ENCODE results near the gene MTA2. TPM values are rescaled to one million over a fixed set of nuclear protein-coding genes. Genes with fewer than 3 reads are reported as not detected.
"Not testable (repeated sequence)": the region's sequence is repeated elsewhere in the genome, so short reads cannot be mapped to it uniquely, and the experiment has no call there.

The MTA2 gene
- total and polyA plus RNA-seq, 10 of the 15 experiments (the other 5 are each of a cell fraction or from before 2014, with no cell fraction given), result 6.7 to 201 (median 113) TPM

GRCh38 chr11:62552485-62553079 is 49.1 kb downstream of the MTA2 start:
- no peak for DNase-seq (ENCODE audit: low read depth, low spot score)
- Histone ChIP-seq H4K20me1 (ENCODE audit: control insufficient read depth, insufficient read depth) (no peaks in the 10 kb centered on the region), H3K4me3 (no peak overlapping the region), H3K27ac (ENCODE audit: control insufficient read depth, insufficient read depth) (peak overlapping the region; percentile 56), H3K9ac (ENCODE audit: control insufficient read depth, insufficient read depth, low read length) (no peak overlapping the region), H3K27me3 (replicated peaks in 1 of 2; ENCODE audit: control insufficient read depth in 2 of 2, insufficient read depth in 2 of 2, low read length in 1 of 2) (no peaks in the 10 kb centered on the region; a peak in 1 of 4 replicates), H3K36me3 (ENCODE audit: control insufficient read depth in 2 of 2, insufficient read depth in 2 of 2, low read length in 1 of 2) (no peaks in the 10 kb centered on the region), H3K79me2 (ENCODE audit: control insufficient read depth, insufficient read depth, low read length) (no peaks in the 10 kb centered on the region), H2AFZ (ENCODE audit: control insufficient read depth, low read depth, low read length) (peak overlapping the region; percentile 33), H3K4me2 (ENCODE audit: control insufficient read depth, insufficient read depth) (peak overlapping the region; percentile 46), H3K4me1 (ENCODE audit: control insufficient read depth, insufficient read depth, low read length) (peaks cover 70% of the 10 kb centered on the region), H3K9me3 (replicated peaks; ENCODE audit: control insufficient read depth, insufficient read depth, low read length) (no peaks in the 10 kb centered on the region)
- POLR2A ChIA-PET, result interaction anchor here (0.5 to 11.4 kb wide), 11 partner anchors 9 to 1164 kb away, joined by 3 to 188 read pairs (median 4); partner anchors contain the start of genes AHNAK, EEF1G, MTA2 and TUT1
- in situ Hi-C loops (cut with MboI) (loop anchor here (10.0 kb wide), 1 partner anchor 128 kb away; no protein-coding TSS in a partner anchor), intact Hi-C loops (cut with micrococcal nuclease; ENCODE audit: unreplicated experiment) (no loop called here)
- BruUV-seq (replicated peaks), result no TSS peak
- RAD21 ChIA-PET (ENCODE audit: unreplicated experiment), result interaction anchor here (1.2 to 13.9 kb wide), 7 partner anchors 10 to 128 kb away, joined by 3 to 313 read pairs (median 5); partner anchors contain the start of genes AHNAK, B3GAT3, C11orf98 and CSKMT
- ATAC-seq, result no peak
- WGBS (ENCODE audit: insufficient coverage, insufficient replicate concordance, low lambda C conversion rate, missing lambda C conversion rate), result 63% methylated on average over 4 of the region's 4 CpGs
- CTCF ChIA-PET, result interaction anchor here (0.6 to 4.9 kb wide), 7 partner anchors 8 to 128 kb away, joined by 3 to 52 read pairs (median 5); partner anchors contain the start of gene TUT1
- TF ChIP-seq ZNF217 (IDR thresholded peaks at IDR 0.05) (0 out of 2 replicates have a peak, but pooled peaks have one; percentile 2), RB1 (IDR thresholded peaks at IDR 0.05; ENCODE audit: borderline replicate concordance) (no peak)
- SMC1A ChIA-PET (ENCODE audit: uncharacterized antibody, unreplicated experiment), result interaction anchor here (0.7 to 11.4 kb wide), 11 partner anchors 7 to 157 kb away, joined by 3 to 212 read pairs (median 4); partner anchors contain the start of genes B3GAT3, C11orf98 and CSKMT
- no peak for FAIRE-seq

GRCh38 chr11:62550478-62550877 is 51.2 kb downstream of the MTA2 start:
- BruUV-seq (replicated peaks); H3K79me2 ChIP-seq (ENCODE audit: control insufficient read depth, insufficient read depth, low read length); H4K20me1 ChIP-seq (ENCODE audit: control insufficient read depth, insufficient read depth); H3K4me3 ChIP-seq; intact Hi-C loops (cut with micrococcal nuclease; ENCODE audit: unreplicated experiment); H3K9ac ChIP-seq (ENCODE audit: control insufficient read depth, insufficient read depth, low read length); H3K27me3 ChIP-seq (replicated peaks in 1 of 2; ENCODE audit: control insufficient read depth in 2 of 2, insufficient read depth in 2 of 2, low read length in 1 of 2); H3K36me3 ChIP-seq (ENCODE audit: control insufficient read depth in 2 of 2, insufficient read depth in 2 of 2, low read length in 1 of 2); H3K9me3 ChIP-seq (replicated peaks; ENCODE audit: control insufficient read depth, insufficient read depth, low read length); H3K27ac ChIP-seq (ENCODE audit: control insufficient read depth, insufficient read depth); ATAC-seq; H2AFZ ChIP-seq (ENCODE audit: control insufficient read depth, low read depth, low read length); DNase-seq (ENCODE audit: low read depth, low spot score); FAIRE-seq; H3K4me2 ChIP-seq (ENCODE audit: control insufficient read depth, insufficient read depth): not testable (repeated sequence)
- ChIA-PET POLR2A (interaction anchor here (1.1 to 11.4 kb wide), 5 partner anchors 8 to 123 kb away, joined by 3 to 188 read pairs (median 3); partner anchors contain the start of gene AHNAK), RAD21 (ENCODE audit: unreplicated experiment) (interaction anchor here (0.6 to 13.9 kb wide), 6 partner anchors 7 to 126 kb away, joined by 3 to 313 read pairs (median 10); partner anchors contain the start of genes AHNAK, EEF1G and TUT1), SMC1A (ENCODE audit: uncharacterized antibody, unreplicated experiment) (interaction anchor here (0.6 to 11.4 kb wide), 4 partner anchors 8 to 126 kb away, joined by 3 to 212 read pairs (median 14); no protein-coding TSS in a partner anchor), CTCF (interaction anchor here (0.7 to 4.9 kb wide), 6 partner anchors 8 to 156 kb away, joined by 4 to 52 read pairs (median 10); partner anchors contain the start of gene TUT1)
- in situ Hi-C loops (cut with MboI), result loop anchor here (10.0 kb wide), 1 partner anchor 126 kb away; no protein-coding TSS in a partner anchor
- 59% methylated on average over 2 of the region's 2 CpGs for WGBS (ENCODE audit: insufficient coverage, insufficient replicate concordance, low lambda C conversion rate, missing lambda C conversion rate)
- H3K4me1 ChIP-seq (ENCODE audit: control insufficient read depth, insufficient read depth, low read length), result peaks cover 58% of the 10 kb centered on the region

All from GM12878 (cell line).